ENCODE data around the gene LRCH1.
"Not testable (repeated sequence)": the region's sequence is repeated elsewhere in the genome, so short reads cannot be mapped to it uniquely, and the experiment has no call there.

The LRCH1 gene, protein sequence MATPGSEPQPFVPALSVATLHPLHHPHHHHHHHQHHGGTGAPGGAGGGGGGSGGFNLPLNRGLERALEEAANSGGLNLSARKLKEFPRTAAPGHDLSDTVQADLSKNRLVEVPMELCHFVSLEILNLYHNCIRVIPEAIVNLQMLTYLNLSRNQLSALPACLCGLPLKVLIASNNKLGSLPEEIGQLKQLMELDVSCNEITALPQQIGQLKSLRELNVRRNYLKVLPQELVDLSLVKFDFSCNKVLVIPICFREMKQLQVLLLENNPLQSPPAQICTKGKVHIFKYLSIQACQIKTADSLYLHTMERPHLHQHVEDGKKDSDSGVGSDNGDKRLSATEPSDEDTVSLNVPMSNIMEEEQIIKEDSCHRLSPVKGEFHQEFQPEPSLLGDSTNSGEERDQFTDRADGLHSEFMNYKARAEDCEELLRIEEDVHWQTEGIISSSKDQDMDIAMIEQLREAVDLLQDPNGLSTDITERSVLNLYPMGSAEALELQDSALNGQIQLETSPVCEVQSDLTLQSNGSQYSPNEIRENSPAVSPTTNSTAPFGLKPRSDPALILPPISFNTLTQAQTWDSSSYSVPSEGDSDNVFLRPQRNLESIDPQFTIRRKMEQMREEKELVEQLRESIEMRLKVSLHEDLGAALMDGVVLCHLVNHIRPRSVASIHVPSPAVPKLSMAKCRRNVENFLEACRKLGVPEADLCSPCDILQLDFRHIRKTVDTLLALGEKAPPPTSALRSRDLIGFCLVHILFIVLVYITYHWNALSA

DNA sequence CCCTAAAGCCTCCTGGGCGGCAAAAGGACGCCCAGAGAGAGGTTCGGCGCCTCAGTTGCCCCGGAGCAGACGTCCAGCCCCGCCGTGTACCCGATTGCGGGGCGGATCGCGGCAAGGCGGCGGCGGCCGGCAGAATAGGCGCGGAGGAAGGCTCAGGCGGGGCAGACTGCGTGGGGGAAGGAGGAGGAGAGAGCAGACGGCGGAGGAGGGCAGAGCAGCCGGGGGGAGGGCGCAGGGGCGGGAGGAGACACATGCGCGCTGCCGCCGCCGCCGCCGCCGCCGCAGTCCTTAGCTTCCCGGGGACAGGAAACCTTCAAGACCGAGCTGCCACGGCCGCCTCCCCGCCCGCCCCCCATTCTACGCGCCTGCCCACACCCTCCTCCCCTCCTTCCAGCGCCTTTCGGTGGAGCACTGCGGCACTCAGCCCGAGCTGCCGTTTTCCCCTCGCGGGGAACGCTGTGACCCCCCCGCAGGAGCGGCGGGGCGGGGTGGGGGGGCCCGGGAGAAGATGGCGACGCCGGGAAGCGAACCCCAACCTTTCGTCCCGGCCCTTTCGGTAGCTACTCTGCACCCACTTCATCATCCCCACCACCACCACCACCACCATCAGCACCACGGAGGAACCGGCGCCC lies at the start of gene LRCH1:
LRCH1 (plus strand) TSS at position 282 of the 632 bp plus-strand sequence; CDS start at position 509, 227 bp downstream.
- FAIRE-seq, result no peak

DNA sequence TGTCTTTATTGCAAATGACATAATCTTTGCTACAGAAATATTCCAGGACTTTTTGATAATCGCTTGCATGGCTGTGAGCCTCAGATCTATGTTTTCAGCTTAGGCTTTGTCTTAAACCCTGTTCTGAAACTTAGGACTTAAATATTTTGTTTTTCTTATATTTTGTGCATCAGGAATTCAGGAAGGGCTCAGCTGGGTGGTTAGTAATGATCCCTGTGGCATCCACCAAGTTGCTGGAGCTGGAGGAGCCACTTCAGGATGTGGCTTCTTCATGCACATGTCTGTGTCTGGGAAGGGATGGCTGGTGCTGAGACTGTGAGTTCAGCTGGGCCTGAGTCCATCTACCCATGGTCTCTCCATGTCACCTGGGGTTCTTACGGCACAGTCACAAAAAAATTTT lies 48.9 kb upstream of the LRCH1 start:
- no peak for FAIRE-seq

DNA sequence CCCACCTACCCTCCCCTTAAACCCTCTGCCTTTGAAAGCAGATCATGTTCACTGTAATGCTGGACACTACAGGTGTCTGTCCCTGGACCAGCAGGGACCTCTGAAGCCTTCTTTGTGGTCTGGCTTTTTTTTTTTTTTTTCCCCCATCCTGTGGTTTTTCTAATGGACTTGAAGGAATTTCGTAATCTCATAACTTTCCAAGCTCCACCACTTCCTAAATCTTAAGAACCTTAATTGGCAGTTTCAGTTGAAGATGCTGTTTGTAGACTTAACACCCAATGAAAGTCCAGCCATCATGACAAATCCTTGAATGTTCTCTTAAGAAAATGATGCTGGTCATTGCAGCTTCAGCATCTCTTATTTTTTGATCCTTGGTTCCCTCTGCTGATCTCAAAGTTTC lies 45.0 kb upstream of the LRCH1 start:
- no peak for FAIRE-seq

DNA sequence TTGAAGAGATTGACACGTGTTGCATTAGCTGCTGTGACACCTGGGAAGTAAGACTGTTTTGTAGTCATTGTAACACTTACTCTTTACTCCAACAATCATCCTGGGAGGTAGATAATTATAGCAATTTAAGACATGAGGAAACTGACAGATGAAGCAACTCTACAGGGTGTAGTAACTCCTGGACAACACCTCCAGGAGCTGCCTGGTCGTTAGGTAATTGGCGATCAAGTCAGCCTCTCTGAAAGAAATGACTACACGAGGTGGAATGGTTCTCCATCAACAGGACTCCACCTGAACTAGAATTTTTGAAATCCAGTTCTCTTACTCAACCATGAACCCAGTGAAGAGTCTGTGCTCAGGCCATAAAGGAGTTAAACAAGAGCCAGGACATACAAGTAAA lies 43.0 kb upstream of the LRCH1 start:
- FAIRE-seq, result no peak

DNA sequence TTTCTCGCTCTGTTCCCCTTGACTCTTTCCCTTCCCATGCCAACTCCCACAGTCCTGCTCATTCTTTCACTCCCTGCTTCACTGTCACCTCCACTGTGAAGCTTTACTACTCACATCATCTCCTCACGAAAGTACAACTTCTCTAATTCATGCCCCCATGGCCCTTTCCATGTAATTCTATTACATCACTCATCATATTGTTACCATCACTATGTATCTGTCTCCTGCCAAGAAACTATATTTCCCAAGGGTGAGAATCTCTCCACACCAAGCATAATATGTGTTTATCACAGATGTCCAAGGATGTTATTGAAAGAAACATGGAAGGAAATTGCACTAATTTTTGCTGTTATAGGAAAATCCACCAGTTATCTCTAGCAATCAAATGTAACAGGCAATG lies 37.2 kb upstream of the LRCH1 start:
- no peak for FAIRE-seq

DNA sequence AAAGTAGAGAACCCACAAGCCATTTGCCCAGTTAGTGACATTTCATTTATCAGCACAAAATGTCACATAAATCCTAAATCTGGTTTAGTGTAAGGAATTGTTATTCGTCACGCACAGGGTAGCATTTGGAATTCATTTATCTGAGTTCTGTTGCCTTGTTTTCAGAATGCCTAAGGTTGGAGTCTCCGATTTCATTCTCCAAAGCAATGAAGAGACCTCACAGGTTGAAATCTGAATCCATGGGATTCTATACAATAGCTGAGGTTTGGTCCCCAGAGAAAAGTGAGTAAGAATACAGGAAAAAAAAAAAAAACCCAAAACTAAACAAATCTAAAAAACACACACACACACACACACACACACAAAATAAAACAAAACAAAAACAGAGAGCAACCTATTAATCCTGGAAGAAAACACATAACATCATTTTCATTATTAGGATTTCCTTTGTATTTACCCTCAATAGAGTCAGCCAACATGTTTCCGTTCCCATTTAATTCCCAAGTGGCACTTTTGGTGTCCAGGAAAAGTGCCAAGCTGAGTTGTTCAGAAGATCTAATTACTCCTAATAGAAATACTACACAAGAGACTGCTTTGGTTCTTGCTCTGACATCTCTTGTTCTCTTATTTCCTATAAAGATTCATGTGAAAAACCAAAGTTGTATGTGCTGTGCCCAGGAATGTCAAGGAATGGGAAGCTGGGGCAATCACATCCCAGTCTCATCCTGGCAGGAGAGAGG lies 36.2 kb upstream of the LRCH1 start:
- no peak for FAIRE-seq

DNA sequence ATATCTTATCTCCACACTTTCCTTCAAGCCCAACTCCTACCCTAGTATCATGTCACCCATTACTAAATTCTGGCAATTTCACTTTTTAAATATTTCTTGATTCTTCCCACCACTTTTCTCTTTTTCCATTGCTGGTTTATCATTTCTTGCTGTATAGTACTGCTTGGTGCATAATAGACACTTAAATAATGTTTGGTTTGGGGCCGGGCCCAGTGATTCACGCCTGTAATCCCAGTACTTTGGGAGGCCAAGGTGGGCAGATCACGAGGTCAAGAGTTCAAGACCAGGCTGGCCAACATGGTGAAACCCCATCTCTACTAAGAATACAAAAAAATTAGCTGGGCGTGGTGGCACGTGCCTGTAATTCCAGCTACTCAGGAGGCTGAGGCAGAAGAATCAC lies 35.2 kb upstream of the LRCH1 start:
- not testable (repeated sequence) for FAIRE-seq

DNA sequence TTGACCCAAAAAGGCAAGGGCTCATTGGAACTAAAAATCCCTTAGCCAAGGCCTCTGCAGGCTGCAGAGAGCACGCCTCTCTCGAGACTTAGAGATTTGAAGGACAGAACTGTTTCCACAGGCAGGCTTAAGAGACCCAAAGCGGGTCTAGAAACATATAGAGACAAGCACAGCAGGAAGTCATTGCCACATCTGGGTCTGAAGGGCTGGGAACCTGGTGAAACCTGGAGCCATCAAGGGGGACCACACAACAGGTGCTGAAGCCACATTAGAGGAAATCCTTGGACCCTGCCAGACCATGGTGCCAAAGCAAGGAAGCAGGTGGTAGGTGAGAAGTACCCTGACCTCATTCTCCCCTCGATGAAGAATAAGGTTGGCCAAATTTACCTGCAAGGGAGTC lies 33.8 kb upstream of the LRCH1 start:
- FAIRE-seq, result no peak

DNA sequence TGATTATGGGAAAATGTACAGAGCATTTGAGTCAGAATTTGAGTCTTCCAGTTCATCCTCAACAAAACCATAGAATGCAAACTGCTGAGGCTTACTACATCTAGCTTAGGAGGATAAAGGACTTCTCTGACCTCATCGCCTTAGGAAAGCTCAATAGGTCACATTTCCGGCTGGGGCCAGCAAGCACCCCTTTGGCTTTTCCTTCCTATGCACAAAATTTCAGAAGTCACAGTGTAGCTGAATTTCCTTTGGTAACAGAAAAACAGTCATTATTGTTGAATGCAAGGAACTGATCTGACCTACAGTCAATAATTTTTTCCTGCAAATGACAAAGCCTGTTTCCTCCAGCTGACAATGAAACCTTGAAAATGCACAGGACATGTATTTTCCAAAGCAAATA lies 32.8 kb upstream of the LRCH1 start:
- no peak for FAIRE-seq

DNA sequence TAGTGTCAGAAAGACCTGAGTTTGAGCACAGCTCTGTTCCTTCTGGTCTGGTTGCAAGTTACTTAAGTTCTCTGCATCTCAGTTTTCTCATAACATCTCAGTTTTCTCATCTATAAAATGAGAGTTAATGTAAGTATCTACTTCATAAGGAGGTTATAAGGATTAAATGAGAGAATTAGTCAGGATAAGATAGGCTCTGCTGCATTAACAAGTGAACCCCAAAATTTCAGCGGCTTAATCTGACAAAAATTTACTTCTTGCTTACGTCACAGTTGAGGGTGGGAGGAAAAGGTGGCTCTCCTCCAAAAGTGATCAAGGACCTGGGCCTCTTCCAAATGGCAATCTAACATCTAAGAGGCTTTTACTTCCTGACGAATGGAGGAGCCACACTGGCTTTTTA lies 31.5 kb upstream of the LRCH1 start:
- FAIRE-seq, result no peak

DNA sequence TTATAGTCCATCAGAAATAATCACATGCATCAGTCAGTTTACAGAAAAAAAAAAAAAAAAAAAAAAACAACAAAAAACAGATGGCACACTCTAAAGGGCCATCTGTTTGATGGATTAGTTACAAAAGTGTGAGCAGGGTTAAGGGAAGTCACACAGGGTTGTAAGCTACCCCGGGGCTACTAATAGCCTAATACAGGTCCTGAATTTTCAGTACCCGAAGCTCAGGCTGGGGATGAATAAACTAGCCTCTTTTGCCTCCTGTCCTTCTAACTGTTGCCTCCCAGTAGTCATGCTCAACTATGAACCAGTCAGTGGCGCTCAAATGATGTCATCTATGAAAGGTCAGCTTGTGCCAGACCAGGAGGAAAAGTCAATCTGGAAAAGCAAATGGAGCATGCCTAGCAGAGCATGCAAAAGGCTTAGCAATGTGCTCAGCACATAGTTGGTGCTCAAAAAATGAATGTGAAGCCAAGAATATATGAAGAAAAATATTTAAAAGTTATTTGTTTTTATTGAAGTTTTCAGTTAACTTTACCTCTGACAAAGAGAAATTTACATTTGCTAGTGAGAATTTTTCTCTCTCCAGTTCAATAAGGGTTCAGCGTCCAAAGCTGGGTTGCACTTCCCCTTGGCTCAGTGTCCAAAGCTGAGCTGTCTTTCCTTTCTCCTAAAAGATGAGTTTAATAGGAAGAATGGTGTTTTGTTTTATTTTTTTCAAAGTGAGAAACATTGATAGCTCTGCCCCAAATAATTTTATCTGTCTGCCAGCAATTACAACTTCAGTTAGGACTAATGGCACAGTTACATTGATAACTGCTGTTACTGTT lies 30.8 kb upstream of the LRCH1 start:
- FAIRE-seq, result no peak

DNA sequence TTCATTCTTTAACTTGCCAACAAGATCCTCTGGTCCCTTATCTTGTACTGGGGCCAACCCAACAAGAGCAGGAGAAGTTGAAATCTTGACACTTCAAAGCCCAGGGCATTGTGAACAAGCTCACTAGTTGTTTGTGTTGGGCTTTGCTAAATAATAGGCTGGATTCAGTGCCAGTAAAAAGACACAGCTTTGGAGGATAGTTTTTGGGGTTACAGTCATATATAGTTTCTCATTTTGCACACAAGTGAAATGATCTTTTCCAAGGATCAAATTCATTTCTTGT lies 30.3 kb upstream of the LRCH1 start:
- no peak for FAIRE-seq

DNA sequence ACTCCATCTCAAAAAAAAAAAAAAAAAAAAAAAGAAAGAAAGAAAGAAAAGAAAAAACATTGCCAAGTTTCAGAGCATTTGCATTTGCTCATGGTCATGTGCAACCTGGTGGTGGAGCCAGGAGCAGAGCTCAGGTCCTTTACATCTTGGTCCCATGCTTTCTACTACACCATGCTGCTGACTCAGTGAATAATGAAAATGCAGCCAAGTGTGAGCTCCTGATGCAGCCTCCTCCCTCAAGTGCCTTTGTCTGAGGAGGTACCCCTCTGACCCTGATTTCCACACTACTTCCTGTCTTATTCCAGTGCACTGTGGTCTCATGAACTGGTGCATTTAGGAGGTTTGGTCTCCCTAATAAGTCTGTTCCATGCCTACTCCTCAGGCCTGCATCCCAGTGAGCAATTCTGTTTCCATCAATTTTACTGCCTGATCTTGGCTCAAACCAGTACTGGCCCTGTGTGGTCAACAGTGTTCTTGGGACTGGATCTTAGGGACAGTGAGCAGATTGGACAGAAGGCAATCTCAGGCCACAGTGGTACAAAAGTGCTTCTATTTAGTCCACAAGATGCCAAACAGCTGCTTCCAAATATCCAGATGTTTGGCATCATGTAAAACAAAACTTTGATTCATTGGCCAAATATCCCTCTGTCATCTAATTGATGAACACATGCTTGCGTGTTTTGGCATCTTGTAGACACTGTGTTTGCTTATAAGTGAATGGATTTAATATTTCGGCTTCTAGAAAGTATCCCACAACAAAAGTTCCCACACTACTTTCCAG lies 28.8 kb upstream of the LRCH1 start:
- no peak for FAIRE-seq

DNA sequence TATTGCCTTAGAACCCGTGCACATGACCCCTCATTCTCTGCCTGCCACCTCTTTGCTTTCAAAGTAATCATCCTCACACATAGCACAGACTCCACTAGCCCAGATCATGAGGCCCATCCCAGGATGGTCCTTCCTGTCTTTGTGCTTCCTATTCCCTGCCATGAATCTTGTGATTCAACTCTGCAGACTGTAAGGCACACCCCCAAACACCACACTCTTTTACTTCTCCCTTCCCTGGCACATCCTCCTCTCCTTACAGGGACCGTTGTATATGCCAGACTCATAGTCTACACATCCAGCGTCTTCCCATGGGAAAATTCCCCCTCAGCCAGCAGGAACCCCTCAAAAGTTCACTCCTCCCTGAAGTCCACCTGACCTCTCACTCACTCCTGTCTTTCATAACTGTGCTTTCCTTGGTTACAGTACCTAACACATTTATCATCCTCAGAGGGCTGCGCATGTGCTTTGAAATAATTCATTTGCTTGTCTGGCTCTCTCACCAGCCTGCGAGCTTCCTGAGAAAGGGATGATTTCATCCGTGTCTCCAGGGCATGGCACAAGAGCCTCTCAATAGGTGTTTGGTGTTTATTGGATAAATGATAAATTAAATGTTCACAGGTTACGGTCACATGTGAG lies 26.8 kb upstream of the LRCH1 start:
- FAIRE-seq, result no peak

DNA sequence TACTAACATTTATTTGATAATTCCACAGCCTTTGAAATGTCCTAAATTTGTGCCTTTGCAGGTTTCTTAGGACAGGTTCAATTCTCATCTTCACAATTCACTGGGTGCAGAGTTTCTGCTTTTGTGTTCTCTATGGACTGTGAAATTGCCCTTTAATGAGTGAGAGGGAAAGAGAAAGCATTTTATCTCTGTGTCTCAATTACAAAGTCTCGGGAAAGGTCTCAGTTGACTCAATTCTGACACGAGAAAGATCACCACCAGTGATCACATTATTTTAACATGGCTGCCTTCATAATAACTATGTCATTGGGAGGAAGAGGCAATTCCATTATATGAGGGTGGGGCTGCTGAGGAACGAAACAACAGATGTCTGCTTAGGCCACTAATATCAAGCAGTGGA lies 26.2 kb upstream of the LRCH1 start:
- FAIRE-seq, result no peak

DNA sequence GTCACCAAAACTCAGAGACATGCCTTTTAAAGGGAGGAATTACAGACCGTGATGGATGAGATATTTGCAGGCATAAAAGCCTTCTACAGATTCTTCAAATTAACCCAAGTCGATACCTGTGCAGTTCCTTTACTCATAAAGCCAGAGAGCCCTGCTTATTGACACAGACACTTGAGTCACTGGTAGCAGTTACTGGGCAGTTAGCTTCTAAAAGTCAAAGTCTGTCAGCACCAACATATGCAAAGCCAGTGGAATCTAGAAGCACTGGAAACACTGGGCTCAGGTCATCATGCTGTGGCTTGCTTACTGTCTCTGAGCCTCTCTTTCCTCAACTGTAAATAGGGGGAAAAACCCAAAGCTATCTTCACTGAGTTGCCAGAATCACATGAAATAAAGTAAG lies 25.7 kb upstream of the LRCH1 start:
- no peak for FAIRE-seq

DNA sequence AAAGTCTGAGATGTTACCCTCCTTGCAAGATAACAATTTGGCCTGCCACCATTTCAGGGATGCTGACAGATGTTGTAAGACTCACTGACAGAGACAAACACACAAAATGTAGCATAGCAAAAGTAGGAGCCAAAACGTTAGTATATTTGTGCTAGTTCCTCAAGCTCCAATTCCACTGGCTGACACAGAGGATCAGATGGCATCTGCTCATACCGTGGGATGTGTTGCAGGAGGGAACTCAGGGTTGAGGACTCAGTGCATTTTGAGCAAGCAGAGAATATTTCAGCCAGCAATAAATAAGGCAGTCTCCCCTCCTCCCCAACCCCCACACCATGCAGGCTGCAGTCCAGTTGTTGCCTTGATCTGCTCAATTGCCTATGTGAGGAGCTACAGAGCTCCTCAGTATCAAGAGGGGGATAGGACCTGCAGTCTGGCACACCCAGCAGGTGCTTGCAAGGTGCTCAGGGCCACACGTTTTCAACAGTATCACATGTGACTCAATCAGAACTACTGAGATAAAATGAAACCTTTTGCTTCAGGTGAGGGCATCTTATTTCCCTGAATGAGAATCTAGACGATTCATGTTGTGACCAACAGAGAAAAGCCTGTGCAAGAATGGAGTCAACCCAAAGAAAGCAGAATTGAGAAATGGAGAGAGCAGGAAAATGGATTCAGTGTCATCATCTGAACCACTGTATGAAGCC lies 23.6 kb upstream of the LRCH1 start:
- FAIRE-seq, result no peak

DNA sequence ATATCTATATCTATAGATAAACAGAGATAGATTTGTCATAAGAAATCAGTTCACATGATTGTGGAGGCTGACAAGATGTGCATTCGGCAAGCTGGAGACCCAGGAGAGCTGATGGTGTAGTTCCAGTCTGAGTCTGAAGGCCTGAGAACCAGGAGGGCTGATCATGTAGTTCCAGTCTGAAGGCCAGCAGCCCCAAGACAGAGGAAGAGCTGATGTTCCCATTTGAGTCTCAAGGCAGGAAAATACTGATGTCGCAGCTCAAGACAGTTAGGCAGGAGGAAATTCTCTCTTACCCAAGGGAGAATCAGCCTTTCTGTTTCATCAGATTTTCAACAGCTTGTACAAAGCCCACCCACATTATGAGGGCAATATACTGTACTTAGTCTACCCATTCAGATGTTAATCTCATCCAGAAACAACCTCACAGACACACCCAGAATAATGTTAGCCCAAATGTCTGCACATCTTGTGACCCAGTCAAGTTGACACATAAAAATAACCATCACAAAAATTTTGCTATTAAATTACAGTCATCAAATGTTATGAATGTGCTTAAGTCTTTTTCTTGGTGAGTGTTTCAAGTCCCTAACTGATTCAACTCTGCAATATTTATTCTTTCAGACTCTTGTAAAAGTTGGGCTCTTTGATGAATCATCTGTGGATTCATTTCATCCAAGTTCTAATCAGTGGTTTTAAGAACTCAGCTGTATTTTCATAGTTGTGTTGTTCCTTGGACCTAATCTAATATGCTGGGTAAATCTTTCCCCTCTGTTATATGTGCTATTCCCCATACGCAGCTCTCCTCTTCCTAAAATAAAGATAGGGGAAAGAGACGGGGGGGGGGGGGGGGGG lies 22.7 kb upstream of the LRCH1 start:
- no peak for FAIRE-seq

DNA sequence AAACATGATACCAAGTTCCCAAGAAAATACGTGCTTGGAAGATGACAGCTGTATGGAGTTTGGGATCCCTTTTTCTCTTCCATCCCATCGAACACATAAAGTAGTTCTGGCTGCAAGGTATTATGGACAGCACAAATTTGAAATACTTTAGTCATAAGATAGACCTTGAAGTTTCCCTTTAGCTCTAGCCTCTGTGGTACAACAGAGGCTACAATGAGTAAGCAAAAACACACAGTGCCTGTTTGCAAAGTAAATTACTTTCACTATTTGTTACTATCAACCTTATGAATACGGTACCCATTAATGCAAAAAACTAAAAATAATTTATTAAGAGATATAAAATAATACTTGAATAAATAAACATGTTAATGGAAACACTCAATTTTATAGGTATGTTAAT lies 21.0 kb upstream of the LRCH1 start:
- peak; percentile 83 for FAIRE-seq

DNA sequence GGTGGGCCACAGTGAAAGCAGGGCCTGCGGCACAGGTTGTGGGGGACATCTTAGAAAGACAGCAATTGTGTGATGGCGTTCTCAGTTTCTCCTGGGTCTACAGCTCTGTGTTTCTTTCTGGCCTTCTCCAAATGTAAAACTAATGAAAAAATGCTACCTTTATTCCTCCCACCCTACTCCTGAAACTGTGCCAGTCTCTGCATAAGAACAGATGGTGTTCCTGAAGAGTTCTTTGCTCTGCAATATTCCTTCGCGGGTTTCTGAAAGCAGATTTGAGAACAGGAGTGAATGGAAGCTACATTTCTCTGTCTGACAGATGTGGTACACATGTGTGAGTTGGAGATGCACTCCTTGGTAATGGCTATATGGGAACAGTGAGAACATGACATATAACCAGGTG lies 18.0 kb upstream of the LRCH1 start:
- FAIRE-seq, result no peak

All from A204.1 (cell line).